Neural cell (in vitro differentiated cells): ENCODE results near the gene FZD2.

Source experiments
- REST ChIP-seq: IDR thresholded peaks from 2 replicates; pipeline ENCODE4 v1.6.1; 2012; ENCODE audit warnings: borderline replicate concordance
- SMC3 ChIP-seq: fragments of 450-650 bp; conservative IDR thresholded peaks from 2 replicates; pipeline ENCODE4 v1.6.1; 2014; ENCODE audit warnings: antibody characterized with exemption, mild to moderate bottlenecking, moderate library complexity; ENCODE audit not compliant: poor library complexity
- TF ChIP-seq, protein P1 (sequence below): fragments of 450-650 bp; IDR thresholded peaks from 2 replicates; pipeline ENCODE4 v1.5.1; 2014; ENCODE audit warnings: antibody characterized with exemption, mild to moderate bottlenecking, moderate library complexity; ENCODE audit not compliant: poor library complexity, severe bottlenecking

GRCh38 chr17:44587339-44587738 lies 30.1 kb downstream of the FZD2 start:
- no peak for TF ChIP-seq REST
- TF ChIP-seq SMC3 = no peak
- TF ChIP-seq, protein P1, sequence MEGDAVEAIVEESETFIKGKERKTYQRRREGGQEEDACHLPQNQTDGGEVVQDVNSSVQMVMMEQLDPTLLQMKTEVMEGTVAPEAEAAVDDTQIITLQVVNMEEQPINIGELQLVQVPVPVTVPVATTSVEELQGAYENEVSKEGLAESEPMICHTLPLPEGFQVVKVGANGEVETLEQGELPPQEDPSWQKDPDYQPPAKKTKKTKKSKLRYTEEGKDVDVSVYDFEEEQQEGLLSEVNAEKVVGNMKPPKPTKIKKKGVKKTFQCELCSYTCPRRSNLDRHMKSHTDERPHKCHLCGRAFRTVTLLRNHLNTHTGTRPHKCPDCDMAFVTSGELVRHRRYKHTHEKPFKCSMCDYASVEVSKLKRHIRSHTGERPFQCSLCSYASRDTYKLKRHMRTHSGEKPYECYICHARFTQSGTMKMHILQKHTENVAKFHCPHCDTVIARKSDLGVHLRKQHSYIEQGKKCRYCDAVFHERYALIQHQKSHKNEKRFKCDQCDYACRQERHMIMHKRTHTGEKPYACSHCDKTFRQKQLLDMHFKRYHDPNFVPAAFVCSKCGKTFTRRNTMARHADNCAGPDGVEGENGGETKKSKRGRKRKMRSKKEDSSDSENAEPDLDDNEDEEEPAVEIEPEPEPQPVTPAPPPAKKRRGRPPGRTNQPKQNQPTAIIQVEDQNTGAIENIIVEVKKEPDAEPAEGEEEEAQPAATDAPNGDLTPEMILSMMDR = no peak
